B cell (primary cell): ENCODE measurements around the gene LATS2.

Experiments
- CTCF ChIP-seq: fragments of 200-600 bp; IDR thresholded peaks from one replicate; pipeline ENCODE4 v1.8.0; 2022; ENCODE audit warnings: antibody characterized with exemption, mild to moderate bottlenecking
- EZH2 ChIP-seq: IDR thresholded peaks from 2 replicates; pipeline ENCODE4 v1.6.1; 2012; ENCODE audit warnings: borderline replicate concordance, low read depth, mild to moderate bottlenecking, moderate library complexity, low read length; ENCODE audit not compliant: insufficient read depth, poor library complexity, severe bottlenecking

- TF ChIP-seq CTCF (no peak), EZH2 (no peak)
These were observed 47.3 kb downstream of the LATS2 start for GRCh38 chr13:21014139-21014501.
